ENCODE data around the gene NR1H4.

NR1H4 gene

GRCh38 chr12:100564905-100565467 lies 91.3 kb downstream of the NR1H4 start:
- ChIA-PET CTCF (interaction anchor here (2.7 kb wide), 1 partner anchor 11 kb away, joined by 13 read pairs; no protein-coding TSS in a partner anchor), POLR2A (no interaction called here)
- TF ChIP-seq CTCF (IDR thresholded peaks at IDR 0.05; ENCODE audit: insufficient read depth, low read length, missing control alignments) = no peak
- DNase-seq (ENCODE audit: low read depth, low spot score) = no peak
- H3K4me3 ChIP-seq (ENCODE audit: low read depth, low read length) = no peak overlapping the region

- DNase-seq (ENCODE audit: low read depth, low spot score) = no peak
- ChIA-PET POLR2A (no interaction called here), CTCF (interaction anchor here (0.8 to 2.7 kb wide), 3 partner anchors 9 to 28 kb away, joined by 3 to 13 read pairs (median 10); no protein-coding TSS in a partner anchor)
- H3K4me3 ChIP-seq (ENCODE audit: low read depth, low read length) = no peak overlapping the region
- TF ChIP-seq CTCF (IDR thresholded peaks at IDR 0.05; ENCODE audit: insufficient read depth, low read length, missing control alignments) = no peak
Observed at GRCh38 chr12:100565987-100566545, 92.4 kb downstream of the NR1H4 start.

- H3K4me3 ChIP-seq (ENCODE audit: low read depth, low read length) = no peak overlapping the region
- ChIA-PET POLR2A (no interaction called here), CTCF (interaction anchor here (1.8 to 2.7 kb wide), 2 partner anchors 10 to 13 kb away, joined by 10 to 13 read pairs; no protein-coding TSS in a partner anchor)
- no peak for TF ChIP-seq CTCF (IDR thresholded peaks at IDR 0.05; ENCODE audit: insufficient read depth, low read length, missing control alignments)
- no peak for DNase-seq (ENCODE audit: low read depth, low spot score)
Observed at GRCh38 chr12:100566887-100567637, 93.4 kb downstream of the NR1H4 start.

- DNase-seq (ENCODE audit: low read depth, low spot score) = no peak
- ChIA-PET CTCF (no interaction called here), POLR2A (no interaction called here)
- no peak for TF ChIP-seq CTCF (IDR thresholded peaks at IDR 0.05; ENCODE audit: insufficient read depth, low read length, missing control alignments)
- H3K4me3 ChIP-seq (ENCODE audit: low read depth, low read length) = no peak overlapping the region
Observed at GRCh38 chr12:100567945-100568344, 94.3 kb downstream of the NR1H4 start.

GRCh38 chr12:100572184-100572583 lies 98.5 kb downstream of the NR1H4 start:
- no peak overlapping the region for H3K4me3 ChIP-seq (ENCODE audit: low read depth, low read length)
- ChIA-PET CTCF (no interaction called here), POLR2A (no interaction called here)
- no peak for DNase-seq (ENCODE audit: low read depth, low spot score)
- no peak for TF ChIP-seq CTCF (IDR thresholded peaks at IDR 0.05; ENCODE audit: insufficient read depth, low read length, missing control alignments)
